Esophagus squamous epithelium (tissue), 4 donors: ENCODE measurements around the gene FSTL4.

Experiments used
- CTCF ChIP-seq, 6 experiments: fragments of 450-650 bp in 4 of 6; fragments of 200-600 bp in 2 of 6; sonication (generic) in 2 of 6; IDR thresholded peaks; one replicate each; pipeline ENCODE4 v1.5.1; 2016 to 2019; ENCODE audit warnings: antibody characterized with exemption in 6 of 6, mild to moderate bottlenecking in 4 of 6, moderate library complexity in 4 of 6
- POLR2A ChIP-seq, 4 donors: fragments of 450-650 bp; IDR thresholded peaks; one replicate each; pipeline ENCODE4 v1.6.1; 2017; ENCODE audit warnings: antibody characterized with exemption in 4 of 4, mild to moderate bottlenecking in 4 of 4, moderate library complexity in 3 of 4

GRCh38 chr5:133360693-133361472, 251.5 kb downstream of the FSTL4 start:
- no peak for TF ChIP-seq CTCF (IDR thresholded peaks at IDR 0.05)
- TF ChIP-seq POLR2A (IDR thresholded peaks at IDR 0.05), result no peak
